GM18505 (cell line): ENCODE measurements around the gene CUTC.

Experiments used
- ATAC-seq: cut with Tn5 transposase; IDR thresholded peaks from one replicate; pipeline ENCODE4 v1.9.1; 2021; ENCODE audit not compliant: unreplicated experiment
- POLR2A ChIP-seq: IDR thresholded peaks from 4 replicates; pipeline ENCODE4 v1.6.1; 2011; ENCODE audit warnings: borderline replicate concordance; ENCODE audit not compliant: insufficient read depth, insufficient read length; ENCODE audit errors: extremely low read depth

Gene CUTC

GRCh38 chr10:99799613-99800012, 67.6 kb downstream of the CUTC start:
- no peak for TF ChIP-seq POLR2A

GRCh38 chr10:99804471-99804870, 72.4 kb downstream of the CUTC start:
- no peak for TF ChIP-seq POLR2A
- no peak for ATAC-seq

More at GRCh38 chr10:99799613-99800012, 67.6 kb downstream of the CUTC start:
- ATAC-seq = no peak

- ATAC-seq = no peak
- no peak for TF ChIP-seq POLR2A
Measured at GRCh38 chr10:99805190-99805589, 73.2 kb downstream of the CUTC start.
